Neural cell (in vitro differentiated cells): Measurements from ENCODE around the gene HMGXB4. TPM values are rescaled to one million over a fixed set of nuclear protein-coding genes. Genes with fewer than 3 reads are reported as not detected.

Experiments
- H2AFZ ChIP-seq: fragments of 200-600, 300-800 bp; sonication (generic), shearing (Covaris generic); 2 replicates; pipeline ENCODE4 v1.6.0; 2014; ENCODE audit warnings: low read depth, mild to moderate bottlenecking, antibody characterized with exemption, low read length, moderate library complexity
- H3F3A ChIP-seq: fragments of 200-600 bp; shearing (Covaris generic); 2 replicates; pipeline ENCODE4 v1.6.1; 2016; ENCODE audit warnings: mild to moderate bottlenecking, moderate library complexity, mixed read lengths, antibody characterized with exemption, low read length; ENCODE audit not compliant: insufficient read depth, poor library complexity, severe bottlenecking
- H3K27ac ChIP-seq: fragments of 200-600, 300-800 bp; sonication (generic), shearing (Covaris generic); 2 replicates; pipeline ENCODE4 v1.5.1; 2014; ENCODE audit warnings: mild to moderate bottlenecking, low read length, moderate library complexity
- H3K27me3 ChIP-seq: fragments of 300-800, 200-600 bp; sonication (generic), shearing (Covaris generic); 2 replicates; pipeline ENCODE4 v1.6.0; 2014; ENCODE audit warnings: mild to moderate bottlenecking, low read depth, low read length, moderate library complexity; ENCODE audit not compliant: insufficient read depth
- H3K36me3 ChIP-seq: fragments of 300-800, 200-600 bp; sonication (generic), shearing (Covaris generic); 2 replicates; pipeline ENCODE4 v1.5.1; 2014; ENCODE audit warnings: mild to moderate bottlenecking, antibody characterized with exemption, low read length, moderate library complexity; ENCODE audit not compliant: insufficient read depth
- H3K4me2 ChIP-seq: fragments of 300-800, 200-600 bp; sonication (generic), shearing (Covaris generic); 2 replicates; pipeline ENCODE4 v1.6.0; 2014; ENCODE audit warnings: mild to moderate bottlenecking, low read length
- H3K4me3 ChIP-seq: fragments of 300-800, 200-600 bp; sonication (generic), shearing (Covaris generic); 2 replicates; pipeline ENCODE4 v1.5.1; 2014; ENCODE audit warnings: mild to moderate bottlenecking, low read length, moderate library complexity
- H3K79me2 ChIP-seq: fragments of 200-600 bp; shearing (Covaris generic); replicated peaks from 2 replicates; pipeline ENCODE4 v1.6.0; 2014; ENCODE audit warnings: mild to moderate bottlenecking, low read length, moderate library complexity; ENCODE audit not compliant: insufficient read depth
- H3K9ac ChIP-seq: fragments of 300-800, 200-600 bp; sonication (generic), shearing (Covaris generic); 2 replicates; pipeline ENCODE4 v1.6.1; 2016; ENCODE audit warnings: mild to moderate bottlenecking, low read length, mixed read lengths
- H3K9me2 ChIP-seq: fragments of 200-600 bp; shearing (Covaris generic); 2 replicates; pipeline ENCODE4 v1.6.1; 2016; ENCODE audit warnings: mild to moderate bottlenecking, low read length, mixed read lengths; ENCODE audit not compliant: insufficient read depth
- H3K9me3 ChIP-seq: fragments of 200-600, 300-800 bp; sonication (generic), shearing (Covaris generic); 2 replicates; pipeline ENCODE4 v1.6.1; 2016; ENCODE audit warnings: mild to moderate bottlenecking, mixed run types, low read length, moderate library complexity, mixed read lengths
- H4K20me1 ChIP-seq: fragments of 200-600 bp; shearing (Covaris generic); 2 replicates; pipeline ENCODE4 v1.6.1; 2016; ENCODE audit warnings: mild to moderate bottlenecking, mixed run types; ENCODE audit not compliant: insufficient read depth
- EP300 ChIP-seq: fragments of 450-650 bp; conservative IDR thresholded peaks from 2 replicates; pipeline ENCODE4 v1.6.1; 2014; ENCODE audit warnings: antibody characterized with exemption, mild to moderate bottlenecking, moderate library complexity; ENCODE audit not compliant: poor library complexity, severe bottlenecking
- EZH2 ChIP-seq: fragments of 200-600, 300-800 bp; shearing (Covaris generic), sonication (generic); IDR thresholded peaks from 2 replicates; pipeline ENCODE4 v1.6.1; 2014; ENCODE audit warnings: antibody characterized with exemption, low read length, borderline replicate concordance, mild to moderate bottlenecking; ENCODE audit not compliant: insufficient read depth, poor library complexity, severe bottlenecking
- MXI1 ChIP-seq: fragments of 450-650 bp; conservative IDR thresholded peaks from 2 replicates; pipeline ENCODE4 v1.6.1; 2014; ENCODE audit warnings: antibody characterized with exemption, mild to moderate bottlenecking; ENCODE audit not compliant: poor library complexity, severe bottlenecking
- POLR2AphosphoS5 ChIP-seq: IDR thresholded peaks from 2 replicates; pipeline ENCODE4 v1.6.1; 2012
- RAD21 ChIP-seq: fragments of 450-650 bp; conservative IDR thresholded peaks from 2 replicates; pipeline ENCODE4 v1.6.1; 2014; ENCODE audit warnings: antibody characterized with exemption, mild to moderate bottlenecking, moderate library complexity
- SMC3 ChIP-seq: fragments of 450-650 bp; conservative IDR thresholded peaks from 2 replicates; pipeline ENCODE4 v1.6.1; 2014; ENCODE audit warnings: antibody characterized with exemption, mild to moderate bottlenecking, moderate library complexity; ENCODE audit not compliant: poor library complexity
- TAF1 ChIP-seq: IDR thresholded peaks from 2 replicates; pipeline ENCODE4 v1.6.1; 2012; ENCODE audit warnings: low read depth
- polyA plus RNA-seq: library from polyadenylated mRNA; depleted of rRNA; stranded (reverse); fragments of >200 nt; gene quantifications from 2 replicates; pipeline ENCODE4 v1.2.3, GENCODE V29; 2014
- TF ChIP-seq, protein P1 (sequence below): fragments of 450-650 bp; IDR thresholded peaks from 2 replicates; pipeline ENCODE4 v1.5.1; 2014; ENCODE audit warnings: antibody characterized with exemption, mild to moderate bottlenecking, moderate library complexity; ENCODE audit not compliant: poor library complexity, severe bottlenecking
- TF ChIP-seq, protein P2 (sequence below): IDR thresholded peaks from 2 replicates; pipeline ENCODE4 v1.6.1; 2012; ENCODE audit warnings: borderline replicate concordance

Gene HMGXB4
- polyA plus RNA-seq, 1 donor from 2014 or later = 20.0 TPM

- peak within 1 kb of the TSS; percentile 92 for H3K4me3 ChIP-seq
- H3K4me2 ChIP-seq = peak within 1 kb of the TSS; percentile 88
- peak within 1 kb of the TSS; percentile 75 for H3K27ac ChIP-seq
- H3K9ac ChIP-seq = peak within 1 kb of the TSS; percentile 74
- H4K20me1 ChIP-seq = no peaks in the 10 kb centered on the region
- no peaks in the 10 kb centered on the region for H3K79me2 ChIP-seq
- no peaks in the 10 kb centered on the region for H3K36me3 ChIP-seq
- peak within 1 kb of the TSS; percentile 47 for H2AFZ ChIP-seq
- H3K9me3 ChIP-seq = no peaks in the 10 kb centered on the region
- H3K27me3 ChIP-seq = no peaks in the 10 kb centered on the region
- no peaks in the 10 kb centered on the region for H3F3A ChIP-seq
- peak; percentile 52 for TF ChIP-seq TAF1
- TF ChIP-seq, protein P1, sequence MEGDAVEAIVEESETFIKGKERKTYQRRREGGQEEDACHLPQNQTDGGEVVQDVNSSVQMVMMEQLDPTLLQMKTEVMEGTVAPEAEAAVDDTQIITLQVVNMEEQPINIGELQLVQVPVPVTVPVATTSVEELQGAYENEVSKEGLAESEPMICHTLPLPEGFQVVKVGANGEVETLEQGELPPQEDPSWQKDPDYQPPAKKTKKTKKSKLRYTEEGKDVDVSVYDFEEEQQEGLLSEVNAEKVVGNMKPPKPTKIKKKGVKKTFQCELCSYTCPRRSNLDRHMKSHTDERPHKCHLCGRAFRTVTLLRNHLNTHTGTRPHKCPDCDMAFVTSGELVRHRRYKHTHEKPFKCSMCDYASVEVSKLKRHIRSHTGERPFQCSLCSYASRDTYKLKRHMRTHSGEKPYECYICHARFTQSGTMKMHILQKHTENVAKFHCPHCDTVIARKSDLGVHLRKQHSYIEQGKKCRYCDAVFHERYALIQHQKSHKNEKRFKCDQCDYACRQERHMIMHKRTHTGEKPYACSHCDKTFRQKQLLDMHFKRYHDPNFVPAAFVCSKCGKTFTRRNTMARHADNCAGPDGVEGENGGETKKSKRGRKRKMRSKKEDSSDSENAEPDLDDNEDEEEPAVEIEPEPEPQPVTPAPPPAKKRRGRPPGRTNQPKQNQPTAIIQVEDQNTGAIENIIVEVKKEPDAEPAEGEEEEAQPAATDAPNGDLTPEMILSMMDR = no peak
- peak; percentile 82 for TF ChIP-seq MXI1
- TF ChIP-seq, protein P2, sequence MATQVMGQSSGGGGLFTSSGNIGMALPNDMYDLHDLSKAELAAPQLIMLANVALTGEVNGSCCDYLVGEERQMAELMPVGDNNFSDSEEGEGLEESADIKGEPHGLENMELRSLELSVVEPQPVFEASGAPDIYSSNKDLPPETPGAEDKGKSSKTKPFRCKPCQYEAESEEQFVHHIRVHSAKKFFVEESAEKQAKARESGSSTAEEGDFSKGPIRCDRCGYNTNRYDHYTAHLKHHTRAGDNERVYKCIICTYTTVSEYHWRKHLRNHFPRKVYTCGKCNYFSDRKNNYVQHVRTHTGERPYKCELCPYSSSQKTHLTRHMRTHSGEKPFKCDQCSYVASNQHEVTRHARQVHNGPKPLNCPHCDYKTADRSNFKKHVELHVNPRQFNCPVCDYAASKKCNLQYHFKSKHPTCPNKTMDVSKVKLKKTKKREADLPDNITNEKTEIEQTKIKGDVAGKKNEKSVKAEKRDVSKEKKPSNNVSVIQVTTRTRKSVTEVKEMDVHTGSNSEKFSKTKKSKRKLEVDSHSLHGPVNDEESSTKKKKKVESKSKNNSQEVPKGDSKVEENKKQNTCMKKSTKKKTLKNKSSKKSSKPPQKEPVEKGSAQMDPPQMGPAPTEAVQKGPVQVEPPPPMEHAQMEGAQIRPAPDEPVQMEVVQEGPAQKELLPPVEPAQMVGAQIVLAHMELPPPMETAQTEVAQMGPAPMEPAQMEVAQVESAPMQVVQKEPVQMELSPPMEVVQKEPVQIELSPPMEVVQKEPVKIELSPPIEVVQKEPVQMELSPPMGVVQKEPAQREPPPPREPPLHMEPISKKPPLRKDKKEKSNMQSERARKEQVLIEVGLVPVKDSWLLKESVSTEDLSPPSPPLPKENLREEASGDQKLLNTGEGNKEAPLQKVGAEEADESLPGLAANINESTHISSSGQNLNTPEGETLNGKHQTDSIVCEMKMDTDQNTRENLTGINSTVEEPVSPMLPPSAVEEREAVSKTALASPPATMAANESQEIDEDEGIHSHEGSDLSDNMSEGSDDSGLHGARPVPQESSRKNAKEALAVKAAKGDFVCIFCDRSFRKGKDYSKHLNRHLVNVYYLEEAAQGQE = peak; percentile 49
- peak; percentile 56 for TF ChIP-seq POLR2AphosphoS5
- TF ChIP-seq EP300 = peak; percentile 50
- TF ChIP-seq SMC3 = no peak
- no peaks in the 10 kb centered on the region for H3K9me2 ChIP-seq
Measured at GRCh38 chr22:35299673-35300499, 42.6 kb downstream of the HMGXB4 start, which contains the start of gene TOM1. Gene TOM1 (plus strand): TSS chr22:35299894. CDS start chr22:35299929, 35 bp downstream.

DNA sequence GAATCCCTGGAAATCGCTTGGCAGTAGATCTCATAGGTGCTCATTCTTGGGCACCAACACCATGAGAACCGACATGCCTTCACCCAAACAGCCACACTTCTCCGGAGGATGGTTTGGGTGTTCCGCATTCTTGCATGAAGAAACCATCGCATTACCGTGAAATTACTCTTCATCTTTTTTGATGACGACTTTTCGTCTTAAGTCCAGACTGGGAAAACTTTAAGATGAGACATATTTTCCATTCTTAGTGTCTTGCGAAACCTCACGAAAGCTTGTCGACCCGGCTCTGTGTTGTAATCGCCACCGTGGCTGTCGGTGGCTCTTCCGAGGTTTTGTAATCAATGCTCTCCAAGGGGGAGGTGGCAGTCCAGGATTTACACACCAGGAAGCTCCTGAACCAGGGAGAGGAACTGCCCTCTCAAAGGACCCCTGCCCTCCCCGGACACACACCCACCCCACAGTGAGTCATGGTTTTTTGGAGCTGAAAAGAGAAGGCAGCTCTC is 44.1 kb downstream of the HMGXB4 start:
- Histone ChIP-seq H3K36me3 (no peaks in the 10 kb centered on the region), H3K4me3 (no peak overlapping the region), H4K20me1 (no peaks in the 10 kb centered on the region), H3K9me3 (no peaks in the 10 kb centered on the region), H3K4me2 (no peak overlapping the region), H3K79me2 (no peaks in the 10 kb centered on the region), H3K27ac (no peak overlapping the region), H3K9ac (no peak overlapping the region), H3F3A (no peaks in the 10 kb centered on the region), H3K9me2 (no peaks in the 10 kb centered on the region), H2AFZ (no peak overlapping the region), H3K27me3 (no peaks in the 10 kb centered on the region)
- TF ChIP-seq TAF1 = no peak
- no peak for TF ChIP-seq RAD21
- no peak for TF ChIP-seq MXI1
- TF ChIP-seq EZH2 = no peak
- no peak for TF ChIP-seq EP300
- no peak for TF ChIP-seq POLR2AphosphoS5
- TF ChIP-seq, protein P1 = no peak
- no peak for TF ChIP-seq SMC3
- TF ChIP-seq, protein P2 = no peak
